Dermis blood vessel endothelial cell (primary cell): ENCODE data around the gene THSD4. TPM values are rescaled to one million over a fixed set of nuclear protein-coding genes. Genes with fewer than 3 reads are reported as not detected.

Experiments
- DNase-seq: peaks from one replicate; pipeline ENCODE4 v3.0.0; 2010
- total RNA-seq: library from RNA; depleted of rRNA; stranded (reverse); fragments of >200 nt; gene quantifications from 2 replicates; pipeline ENCODE4 v1.2.3, GENCODE V29; 2014

Gene THSD4
- total RNA-seq, 1 donor from 2014 or later: 34.2 TPM

- DNase-seq: no peak
Measured at GRCh38 chr15:71565631-71566160, 450.4 kb downstream of the THSD4 start.

- no peak for DNase-seq
Measured at GRCh38 chr15:71566226-71566625, 451.0 kb downstream of the THSD4 start.

- DNase-seq: no peak
Measured at GRCh38 chr15:71567173-71567572, 451.9 kb downstream of the THSD4 start.

DNA sequence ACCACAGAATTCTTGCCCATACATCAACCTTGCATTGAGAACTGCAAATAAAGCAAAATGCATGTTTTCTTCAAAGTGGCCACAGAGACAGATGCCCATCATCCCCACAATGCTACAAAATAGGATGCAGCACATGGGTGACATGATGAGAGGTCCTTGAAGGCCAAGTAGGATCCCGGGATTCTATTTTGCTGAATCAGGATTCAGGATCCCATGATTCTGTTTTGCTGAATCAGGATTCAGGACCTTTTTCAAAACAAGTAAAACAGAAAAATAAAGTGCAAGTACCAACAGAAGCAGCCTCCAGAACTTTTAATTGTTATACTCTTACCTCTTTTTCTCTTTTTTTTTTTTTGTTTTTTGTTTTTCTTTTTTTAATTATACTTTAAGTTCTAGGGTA is 453.0 kb downstream of the THSD4 start:
- DNase-seq: no peak

GRCh38 chr15:71570736-71571135 is 455.5 kb downstream of the THSD4 start:
- DNase-seq: no peak

DNA sequence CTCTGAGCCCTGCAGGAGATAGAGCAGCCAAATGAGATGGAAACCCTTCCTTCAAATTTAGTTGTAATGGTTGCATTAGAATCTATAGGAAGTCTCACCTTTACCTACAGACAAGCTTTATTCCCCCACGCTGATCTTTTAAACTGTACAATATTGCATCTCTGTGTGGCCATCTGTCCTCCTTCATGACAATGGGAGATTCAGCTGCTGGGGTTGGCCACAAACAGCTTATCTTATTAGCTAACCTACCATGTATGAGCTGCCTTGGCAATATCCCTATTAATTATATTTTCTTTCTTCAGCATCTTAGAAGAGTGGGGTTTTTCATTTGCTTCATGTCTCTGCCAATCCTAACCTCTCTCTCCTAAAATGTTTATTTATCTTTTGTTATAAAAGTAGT is 456.4 kb downstream of the THSD4 start:
- DNase-seq: no peak

DNA sequence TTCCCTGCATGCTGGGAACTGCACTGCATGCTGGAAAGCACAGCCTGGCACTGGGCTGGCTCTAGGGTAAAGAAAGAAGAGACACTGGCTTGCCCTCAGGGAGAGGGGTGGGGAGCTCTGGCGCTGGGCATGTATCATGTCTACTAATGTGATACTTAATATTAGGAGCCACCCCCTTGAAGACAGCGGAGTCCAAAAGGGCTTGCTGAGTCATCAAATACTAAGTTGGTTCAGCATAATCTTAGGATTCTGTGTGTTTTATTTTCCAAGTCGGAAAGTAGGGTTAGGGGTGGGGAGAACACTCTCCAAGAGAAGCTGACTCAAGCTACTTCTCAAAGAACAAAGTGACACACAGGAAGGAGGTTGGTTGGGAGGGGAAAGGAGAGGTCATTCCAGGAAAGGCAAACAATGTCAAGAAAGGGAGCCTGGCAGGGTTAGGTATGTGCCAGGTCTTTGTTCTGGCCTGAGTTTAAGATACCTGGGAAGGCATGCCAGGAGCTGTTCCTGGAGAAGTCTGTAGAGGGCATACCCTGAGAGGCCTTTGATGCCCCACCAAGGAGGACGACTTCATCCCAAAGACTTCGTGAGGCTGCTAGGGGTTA is 457.3 kb downstream of the THSD4 start:
- peak; percentile 72 for DNase-seq

DNA sequence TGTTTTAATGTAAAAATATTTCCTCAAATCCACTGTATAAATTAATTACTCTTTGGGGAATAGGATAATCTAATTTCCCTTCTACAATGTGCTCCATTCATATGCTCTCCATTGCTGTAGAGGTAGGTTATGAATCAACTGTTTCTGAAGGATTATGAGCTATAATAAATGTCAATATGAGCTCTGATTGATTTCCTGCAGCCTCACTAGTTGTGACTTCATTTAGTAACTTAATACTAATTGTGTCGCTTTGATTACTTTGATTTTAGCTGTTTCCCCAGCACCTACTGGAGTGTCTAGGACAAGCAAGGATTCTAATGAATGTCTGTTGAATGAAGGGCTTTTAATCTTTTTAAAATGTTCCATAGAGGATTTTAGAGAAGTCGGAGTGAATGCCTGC is 458.3 kb downstream of the THSD4 start:
- DNase-seq: no peak

DNA sequence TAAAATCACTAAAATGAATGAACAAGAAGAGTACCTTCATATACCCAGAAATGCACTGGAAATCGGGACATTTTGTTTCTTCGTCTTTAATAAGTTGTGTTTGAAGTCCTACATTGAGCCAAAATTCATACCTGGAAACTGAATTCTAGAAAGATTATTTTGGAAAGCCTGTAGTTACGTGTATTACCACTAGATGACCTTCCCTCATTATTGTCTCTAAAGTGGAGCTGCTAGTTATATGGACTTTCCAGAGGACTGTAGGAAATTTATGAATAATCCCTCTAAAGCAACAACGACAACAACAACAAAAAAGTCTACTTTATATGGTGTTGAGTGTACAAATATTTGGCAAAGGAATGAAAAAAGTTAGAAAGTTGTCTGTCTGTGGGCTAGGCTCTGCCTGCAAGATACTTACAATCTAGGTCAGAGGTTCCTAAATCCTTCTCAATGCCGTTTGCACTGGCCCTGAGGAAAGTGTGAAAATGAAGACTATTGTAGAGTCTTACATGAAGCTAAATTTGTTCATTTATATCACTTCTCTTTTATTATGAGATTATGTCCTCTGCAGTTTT is 460.3 kb downstream of the THSD4 start:
- peak; percentile 54 for DNase-seq

DNA sequence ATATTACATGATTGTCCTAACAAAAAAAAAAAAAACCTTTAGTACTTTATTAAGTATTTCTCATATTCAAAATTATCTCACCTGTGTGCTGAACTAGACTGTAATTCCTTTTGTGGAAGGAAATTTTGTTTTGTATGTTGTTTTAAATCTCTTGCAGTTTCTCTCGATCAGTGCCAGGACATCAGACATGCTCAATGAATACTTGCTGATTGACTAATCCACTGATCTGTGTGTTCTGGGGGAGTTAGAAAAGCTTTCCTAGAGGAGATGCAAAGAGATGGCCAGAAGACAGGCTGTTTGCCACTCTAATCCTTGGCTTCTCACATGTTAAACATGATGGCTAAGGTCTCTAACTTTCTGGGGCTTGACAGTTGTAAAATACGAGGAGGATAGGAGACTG is 461.8 kb downstream of the THSD4 start:
- DNase-seq: no peak

DNA sequence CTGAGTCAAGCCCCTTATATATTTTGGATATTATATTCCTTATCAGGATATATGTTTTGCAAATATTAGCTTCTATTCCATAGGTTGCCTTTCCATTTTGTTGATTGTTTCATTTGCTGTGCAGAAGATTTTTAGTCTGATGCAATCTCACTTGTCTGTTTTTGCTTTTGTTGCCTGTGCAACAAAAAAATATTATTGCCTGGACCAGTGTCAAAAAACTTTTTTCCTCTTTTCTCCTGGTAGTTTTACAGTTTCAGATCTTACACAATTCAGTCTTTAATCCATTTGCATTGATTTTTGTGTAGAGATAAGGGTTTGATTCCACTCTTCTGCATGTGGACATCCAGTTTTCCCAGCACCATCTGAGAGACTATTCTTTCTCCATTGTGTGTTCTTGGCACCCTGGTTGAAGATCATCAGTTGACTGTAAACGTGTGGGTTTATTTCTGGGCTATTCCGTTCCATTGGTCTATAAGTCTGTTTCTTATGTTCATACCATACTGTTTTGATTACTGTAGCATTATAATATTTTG is 466.2 kb downstream of the THSD4 start:
- DNase-seq: no peak

GRCh38 chr15:71585159-71585558 is 469.9 kb downstream of the THSD4 start:
- no peak for DNase-seq

- no peak for DNase-seq
Measured at GRCh38 chr15:71586463-71586862, 471.2 kb downstream of the THSD4 start.

DNA sequence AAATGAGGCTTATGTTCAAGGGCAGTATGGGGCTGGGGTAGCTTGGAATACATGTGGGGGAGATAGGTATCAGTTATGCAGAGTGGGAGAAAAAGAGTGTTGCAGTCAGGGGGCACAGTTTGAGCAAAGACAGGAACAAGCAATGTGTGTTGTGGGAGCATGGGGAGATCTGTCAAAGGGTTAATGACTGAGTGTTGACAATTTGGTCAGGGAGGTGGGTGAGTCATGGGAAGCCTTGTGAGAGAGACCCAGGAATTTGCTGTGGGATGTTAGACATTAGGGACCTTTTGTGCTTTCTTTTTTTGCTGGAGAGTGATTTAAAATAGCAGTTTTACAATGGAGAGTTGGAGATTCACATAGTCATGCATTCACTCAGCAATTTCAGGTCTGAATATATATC is 473.5 kb downstream of the THSD4 start:
- DNase-seq: peak; percentile 13

GRCh38 chr15:71591057-71591456 is 475.8 kb downstream of the THSD4 start:
- DNase-seq: no peak

DNA sequence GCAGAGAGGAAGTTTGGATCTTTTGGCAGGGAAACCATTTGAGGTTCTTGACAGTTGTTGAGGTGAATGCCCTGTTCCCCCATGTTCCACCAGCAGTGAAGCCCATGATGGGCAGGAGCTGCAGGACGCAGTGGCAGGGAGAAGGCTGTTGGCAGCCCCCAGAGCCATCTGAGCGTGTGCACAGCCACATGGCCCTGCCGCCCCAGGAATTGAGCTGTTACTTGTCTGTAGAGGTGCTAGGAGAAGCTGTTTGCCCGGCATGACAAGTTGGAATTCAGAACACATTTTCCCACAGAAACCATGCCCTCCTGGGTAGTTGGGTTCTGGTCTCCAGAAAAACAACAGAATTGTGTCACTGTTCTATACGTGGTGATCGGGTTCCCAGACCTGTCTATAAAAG is 476.9 kb downstream of the THSD4 start:
- no peak for DNase-seq

DNA sequence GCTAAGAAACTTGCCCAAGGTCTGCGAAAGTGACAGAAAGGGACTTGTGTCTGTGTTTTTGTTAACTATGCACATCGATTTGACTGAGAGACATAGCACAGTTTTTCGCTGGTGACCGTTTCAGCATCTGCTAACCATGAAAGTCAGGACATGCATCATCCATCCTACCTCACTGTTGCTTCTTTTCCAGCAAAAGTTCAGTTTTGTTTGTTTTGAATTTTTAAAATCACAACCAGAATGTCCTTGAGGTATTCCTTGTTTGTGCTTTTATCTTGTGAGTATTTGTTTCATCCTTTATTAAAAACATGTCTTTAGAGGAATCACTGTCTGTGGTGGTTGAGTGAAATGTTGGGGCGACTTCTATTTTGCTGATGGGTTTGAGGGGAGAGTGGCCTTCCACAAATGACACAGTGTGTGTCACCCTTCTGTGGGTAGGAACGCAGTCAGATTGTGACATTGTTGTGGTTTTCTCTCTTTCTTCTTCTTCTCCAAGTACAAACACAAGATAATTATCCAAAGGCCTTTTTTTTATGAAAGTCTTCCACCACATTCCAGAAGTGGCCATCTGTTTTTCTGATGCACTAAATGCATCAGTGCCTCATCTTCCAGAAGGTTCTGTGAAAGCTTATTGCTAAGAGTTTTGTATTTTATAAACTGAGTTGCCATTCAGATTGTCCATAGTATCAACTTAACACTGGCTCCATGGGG is 480.7 kb downstream of the THSD4 start:
- no peak for DNase-seq

DNA sequence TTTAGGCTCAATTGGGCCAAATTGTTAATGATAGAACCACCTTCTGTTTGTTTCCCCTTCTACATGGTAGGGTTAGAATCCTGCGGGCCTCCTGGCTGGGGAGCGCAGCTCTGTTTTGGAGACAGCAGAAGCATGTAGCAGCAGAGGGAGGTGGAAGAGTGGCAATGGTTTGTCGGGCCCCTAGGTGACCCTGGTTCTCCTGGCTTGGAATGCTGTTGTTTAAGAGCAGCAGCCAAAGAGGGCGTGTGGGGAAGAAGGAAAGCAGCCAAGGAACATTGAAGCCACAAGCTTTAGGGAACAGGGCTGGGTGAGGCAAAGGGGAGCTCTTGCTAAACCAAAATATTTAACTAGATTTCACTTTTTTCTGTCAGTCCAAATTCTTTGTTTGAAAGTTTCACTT is 481.4 kb downstream of the THSD4 start:
- DNase-seq: no peak

DNA sequence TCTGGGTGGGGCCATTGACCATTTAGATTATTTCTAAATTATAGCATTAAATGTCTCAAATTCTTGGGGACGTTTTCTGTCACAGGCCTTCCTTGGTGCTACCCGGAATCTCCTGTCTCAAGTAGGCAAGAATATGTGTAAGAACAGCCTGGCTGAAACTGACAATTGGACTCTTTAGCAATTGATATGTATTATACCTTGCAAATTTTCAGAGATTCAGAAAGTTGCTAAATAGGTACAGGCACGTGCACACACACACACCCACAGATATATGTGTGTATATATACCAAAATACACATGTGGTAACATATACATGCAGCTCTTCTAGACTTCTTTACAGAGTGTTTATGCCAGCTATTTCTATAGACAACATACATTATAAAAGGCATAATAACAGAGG is 481.9 kb downstream of the THSD4 start:
- no peak for DNase-seq

DNA sequence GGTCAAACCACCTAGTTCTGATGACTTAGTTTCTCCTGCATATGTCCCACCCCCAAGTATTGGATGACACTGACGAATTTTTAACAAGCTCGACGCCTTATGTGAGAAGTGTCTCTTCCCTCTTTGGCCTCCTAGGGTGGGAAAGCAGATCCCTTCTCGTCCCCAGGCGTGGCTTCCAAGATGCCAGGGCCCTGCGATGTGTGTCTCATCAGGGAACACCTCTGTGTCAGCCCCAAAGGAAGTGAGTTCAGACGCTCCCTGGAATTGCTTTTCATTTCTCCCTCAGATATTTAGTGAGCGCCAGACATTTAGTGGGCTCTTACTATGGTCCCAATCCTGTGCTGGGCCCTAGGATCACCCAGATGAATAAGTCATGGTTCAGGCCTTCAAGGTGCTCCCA is 482.4 kb downstream of the THSD4 start:
- DNase-seq: no peak

GRCh38 chr15:71598741-71599140 is 483.5 kb downstream of the THSD4 start:
- DNase-seq: no peak

DNA sequence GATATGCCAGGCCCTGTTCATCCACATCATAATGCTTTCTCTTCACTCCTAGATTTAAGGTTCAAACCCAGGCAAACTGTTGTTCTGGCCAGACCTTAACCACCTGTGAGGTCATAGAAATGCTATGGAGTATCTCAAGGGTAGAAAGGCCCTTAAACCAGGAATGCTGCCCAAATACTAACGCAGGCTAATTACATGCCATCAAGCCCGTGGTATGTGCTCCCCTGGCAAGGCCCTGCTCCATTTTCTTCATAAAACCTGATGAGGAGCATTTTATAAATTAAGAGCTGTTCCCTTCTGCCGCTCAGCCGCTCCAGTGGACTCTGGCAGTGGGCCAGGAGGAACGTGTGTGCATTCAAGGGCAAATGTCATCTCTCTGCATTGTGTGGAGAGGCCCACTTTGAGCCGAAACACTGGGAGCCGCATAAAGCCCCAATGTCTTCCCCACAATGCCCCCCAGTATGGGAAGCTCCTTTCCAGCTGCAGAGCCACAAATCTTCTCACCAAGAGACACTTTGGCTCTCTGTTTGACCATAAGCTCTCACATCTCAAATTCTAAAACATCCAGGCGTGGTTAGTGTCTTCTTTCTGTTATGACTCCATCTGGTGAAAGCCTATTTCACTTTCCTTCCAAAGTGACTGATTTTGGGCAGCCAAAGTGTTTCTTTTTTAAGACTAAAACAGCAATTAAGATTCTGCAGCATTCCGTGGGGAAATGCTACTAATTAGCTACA is 484.3 kb downstream of the THSD4 start:
- no peak for DNase-seq

GRCh38 chr15:71600237-71600636 is 485.0 kb downstream of the THSD4 start:
- no peak for DNase-seq
